ENCODE data around the gene HSPA2.

GRCh38 chr14:64509036-64509435, 31.5 kb upstream of the HSPA2 start:
- TF ChIP-seq CTCF (IDR thresholded peaks at IDR 0.05) (no peak), POLR2A (IDR thresholded peaks at IDR 0.05) (no peak)
